Cardiac septum (tissue), 1 donor: ENCODE measurements around the gene SPDYE3. TPM values are rescaled to one million over a fixed set of nuclear protein-coding genes. Genes with fewer than 3 reads are reported as not detected.
A peak's percentile ranks its signal among the peaks of the same experiment; 100 is the strongest.
"Not testable (repeated sequence)": the region's sequence is repeated elsewhere in the genome, so short reads cannot be mapped to it uniquely, and the experiment has no call there.

Experiments
- DNase-seq: peaks from one replicate; pipeline ENCODE4 v3.0.0-alpha.2; 2020; ENCODE audit warnings: low spot score
- intact Hi-C: fragments of 100-400 bp; cut with DNase I; formaldehyde crosslinking; loops from one replicate; pipeline ENCODE4 v1.14.0; 2022
- total RNA-seq: library from RNA; stranded (reverse); fragmentation: NEBNext Ultra II Directional; extraction: Animal tissue kit (Norgen Biotek cat#: 25700); gene quantifications from one replicate; pipeline ENCODE4 v1.2.1, GENCODE V29; 2021
- donor health status: DM: no; HTN: no; CAD: no.

Gene SPDYE3
- total RNA-seq, 1 donor from 2014 or later, result not detected

- intact Hi-C loops, result loop anchor here (10.0 kb wide), 1 partner anchor 210 kb away; no protein-coding TSS in a partner anchor
These were observed 37.2 kb downstream of the SPDYE3 start for GRCh38 chr7:100344560-100345287.

GRCh38 chr7:100345288-100345672, 37.8 kb downstream of the SPDYE3 start:
- DNase-seq, result peak; percentile 90
- intact Hi-C loops, result loop anchor here (10.0 kb wide), 1 partner anchor 210 kb away; no protein-coding TSS in a partner anchor

More at GRCh38 chr7:100344560-100345287, 37.2 kb downstream of the SPDYE3 start:
- not testable (repeated sequence) for DNase-seq

- intact Hi-C loops, result loop anchor here (10.0 kb wide), 1 partner anchor 212 kb away; no protein-coding TSS in a partner anchor
- no peak for DNase-seq
These were observed 39.4 kb downstream of the SPDYE3 start for GRCh38 chr7:100346921-100347320.

GRCh38 chr7:100348805-100349204, 41.3 kb downstream of the SPDYE3 start:
- intact Hi-C loops, result loop anchor here (10.0 kb wide), 1 partner anchor 214 kb away; no protein-coding TSS in a partner anchor
- DNase-seq, result no peak

GRCh38 chr7:100349757-100350156, 42.3 kb downstream of the SPDYE3 start:
- DNase-seq, result no peak
- intact Hi-C loops, result loop anchor here (10.0 kb wide), 1 partner anchor 215 kb away; no protein-coding TSS in a partner anchor

- intact Hi-C loops, result no loop called here
- DNase-seq, result no peak
These were observed 44.2 kb downstream of the SPDYE3 start for GRCh38 chr7:100351657-100352058.

GRCh38 chr7:100352230-100352781, 44.8 kb downstream of the SPDYE3 start:
- DNase-seq, intact Hi-C loops: not testable (repeated sequence)

- no peak for DNase-seq
- intact Hi-C loops, result no loop called here
These were observed 45.6 kb downstream of the SPDYE3 start for GRCh38 chr7:100352984-100353684.

- DNase-seq, result no peak
- intact Hi-C loops, result no loop called here
These were observed 46.3 kb downstream of the SPDYE3 start for GRCh38 chr7:100353685-100354330.

- intact Hi-C loops, result no loop called here
These were observed 49.0 kb downstream of the SPDYE3 start for GRCh38 chr7:100356416-100357068.

GRCh38 chr7:100357131-100357561, 49.6 kb downstream of the SPDYE3 start:
- no peak for DNase-seq
- intact Hi-C loops, result no loop called here

More at GRCh38 chr7:100356416-100357068, 49.0 kb downstream of the SPDYE3 start:
- no peak for DNase-seq

GRCh38 chr7:100358027-100358856, 50.7 kb downstream of the SPDYE3 start, which contains the start of gene PILRB:
Gene PILRB, plus strand, starts transcription at chr7:100358117. Its CDS starts 186 bp downstream, at chr7:100358303.
- intact Hi-C loops, result no loop called here
- DNase-seq, result no peak

GRCh38 chr7:100358857-100359212, 51.3 kb downstream of the SPDYE3 start:
- intact Hi-C loops, result no loop called here
- DNase-seq, result no peak

- intact Hi-C loops, result no loop called here
- no peak for DNase-seq
These were observed 52.8 kb downstream of the SPDYE3 start for GRCh38 chr7:100360135-100360854.

- intact Hi-C loops, result no loop called here
- no peak for DNase-seq
These were observed 55.6 kb downstream of the SPDYE3 start for GRCh38 chr7:100363098-100363497.

- intact Hi-C loops, DNase-seq: not testable (repeated sequence)
These were observed 56.3 kb downstream of the SPDYE3 start for GRCh38 chr7:100363797-100364196.

GRCh38 chr7:100364480-100364879, 57.0 kb downstream of the SPDYE3 start:
- intact Hi-C loops, result no loop called here
- no peak for DNase-seq

- intact Hi-C loops, result not testable (repeated sequence)
- peak; percentile 14 for DNase-seq
These were observed 58.5 kb downstream of the SPDYE3 start for GRCh38 chr7:100365998-100366367.
